ENCODE measurements around the gene CAMKK2. TPM values are rescaled to one million over a fixed set of nuclear protein-coding genes. Genes with fewer than 3 reads are reported as not detected.

CAMKK2 gene
- total and polyA plus RNA-seq, 4 donors: 10.5 to 26.0 (median 20.5) TPM

- 84% methylated on average over 7 of the region's 7 CpGs for WGBS
- Histone ChIP-seq H3K27me3 (ENCODE audit: control insufficient read depth in 4 of 4, insufficient read depth in 4 of 4, low read length in 3 of 4) (no peaks in the 10 kb centered on the region), H3K27ac (ENCODE audit: low read depth in 1 of 2, low read length in 2 of 2) (no peak overlapping the region)
Observed at GRCh38 chr12:121245951-121246350, 50.6 kb downstream of the CAMKK2 start.

GRCh38 chr12:121245031-121245430 lies 51.5 kb downstream of the CAMKK2 start:
- no peaks in the 10 kb centered on the region for H3K27me3 ChIP-seq (ENCODE audit: control insufficient read depth in 4 of 4, insufficient read depth in 4 of 4, low read length in 3 of 4)
- no peak for TF ChIP-seq CTCF (IDR thresholded peaks at IDR 0.05; ENCODE audit: low read depth, low read length, missing input control)
- no peak for TF ChIP-seq REST (IDR thresholded peaks at IDR 0.05)
- TF ChIP-seq EGR1 (IDR thresholded peaks at IDR 0.05; ENCODE audit: low read depth in 2 of 2): no peak
- no peak for TF ChIP-seq FOXA2 (IDR thresholded peaks at IDR 0.05)
- no peak for TF ChIP-seq HNF4G (IDR thresholded peaks at IDR 0.05)
- TF ChIP-seq RAD21 (IDR thresholded peaks at IDR 0.05): no peak
- no peak for TF ChIP-seq JUND (IDR thresholded peaks at IDR 0.05)
- TF ChIP-seq HNF4A (conservative IDR thresholded peaks at IDR 0.05): no peak
- TF ChIP-seq TAF1 (conservative IDR thresholded peaks at IDR 0.05): no peak
- TF ChIP-seq YY1 (IDR thresholded peaks at IDR 0.05): no peak
- TF ChIP-seq NR2F2 (IDR thresholded peaks at IDR 0.05): no peak
- no peak for TF ChIP-seq GABPA (IDR thresholded peaks at IDR 0.05 in 1 of 2, conservative IDR thresholded peaks at IDR 0.05 in 1 of 2)
- no peak for TF ChIP-seq ZBTB33 (IDR thresholded peaks at IDR 0.05)
- WGBS: 98% methylated on average over 14 of the region's 14 CpGs
- no peak overlapping the region for H3K27ac ChIP-seq (ENCODE audit: low read depth in 1 of 2, low read length in 2 of 2)
- no peak for DNase-seq (ENCODE audit: low spot score)
- no peaks in the 10 kb centered on the region for H3K9me3 ChIP-seq (ENCODE audit: control insufficient read depth in 4 of 4, low read length in 3 of 4)
- H3K9ac ChIP-seq (ENCODE audit: low read depth in 1 of 2, low read length in 2 of 2): no peak overlapping the region
- H3K4me3 ChIP-seq (ENCODE audit: low read depth in 1 of 3, low read length in 3 of 3): no peak overlapping the region
- H3K36me3 ChIP-seq (ENCODE audit: control insufficient read depth in 4 of 4, insufficient read depth in 3 of 4, low read depth in 1 of 4, low read length in 3 of 4): peaks cover 10 to 68% (median 42%) of the 10 kb centered on the region in 4 donors
- peaks cover 0 to 5% (median 0%) of the 10 kb centered on the region in 4 donors for H3K4me1 ChIP-seq (ENCODE audit: control insufficient read depth in 4 of 4, insufficient read depth in 4 of 4, low read length in 3 of 4)

More at GRCh38 chr12:121245951-121246350, 50.6 kb downstream of the CAMKK2 start:
- Histone ChIP-seq H3K9me3 (ENCODE audit: control insufficient read depth in 4 of 4, low read length in 3 of 4) (no peaks in the 10 kb centered on the region), H3K4me1 (ENCODE audit: control insufficient read depth in 4 of 4, insufficient read depth in 4 of 4, low read length in 3 of 4) (peaks cover 0 to 2% (median 0%) of the 10 kb centered on the region in 4 donors), H3K36me3 (ENCODE audit: control insufficient read depth in 4 of 4, insufficient read depth in 3 of 4, low read depth in 1 of 4, low read length in 3 of 4) (peaks cover 10 to 73% (median 44%) of the 10 kb centered on the region in 4 donors), H3K4me3 (ENCODE audit: low read depth in 1 of 3, low read length in 3 of 3) (no peak overlapping the region), H3K9ac (ENCODE audit: low read depth in 1 of 2, low read length in 2 of 2) (no peak overlapping the region)
- no peak for TF ChIP-seq FOXA2 (IDR thresholded peaks at IDR 0.05)
- no peak for TF ChIP-seq RXRA (IDR thresholded peaks at IDR 0.05)
- no peak for TF ChIP-seq EGR1 (IDR thresholded peaks at IDR 0.05; ENCODE audit: low read depth in 2 of 2)
- no peak for TF ChIP-seq CTCF (IDR thresholded peaks at IDR 0.05; ENCODE audit: low read depth, low read length, missing input control)
- TF ChIP-seq YY1 (IDR thresholded peaks at IDR 0.05): no peak
- DNase-seq (ENCODE audit: low spot score): no peak

Data from liver (tissue), 9 donors.